CD14-positive monocyte (primary cell): ENCODE measurements around the gene PDE6B. TPM values are rescaled to one million over a fixed set of nuclear protein-coding genes. Genes with fewer than 3 reads are reported as not detected.

Experiments
- DNase-seq, 3 donors: peaks; one replicate each; pipeline ENCODE4 v3.0.0-alpha.2; 2011 to 2022
- H2AFZ ChIP-seq: 2 replicates; pipeline ENCODE4 v1.6.0; 2012; ENCODE audit warnings: mild to moderate bottlenecking, low read depth, low read length, inconsistent platforms; ENCODE audit not compliant: insufficient read depth, poor library complexity, severe bottlenecking
- H3K27ac ChIP-seq, 2 donors: 1 replicate in 1 of 2; 2 replicates in 1 of 2; pipeline ENCODE4 v1.5.1; 2012 to 2013; ENCODE audit warnings: low read length in 2 of 2, control low read depth in 1 of 2, inconsistent platforms in 1 of 2, low read depth in 1 of 2, mild to moderate bottlenecking in 1 of 2
- H3K27me3 ChIP-seq, 2 donors: one replicate each; pipeline versions ENCODE4 v1.6.0 to v1.6.1; 2011 to 2013; ENCODE audit warnings: low read length in 2 of 2; ENCODE audit not compliant: control insufficient read depth in 2 of 2, insufficient read depth in 2 of 2
- H3K36me3 ChIP-seq, 2 donors: replicated peaks in 1 of 2; 1 replicate in 1 of 2; 2 replicates in 1 of 2; pipeline versions ENCODE4 v1.5.1 to v1.6.1; 2012 to 2013; ENCODE audit warnings: low read length in 2 of 2, control low read depth in 1 of 2, inconsistent platforms in 1 of 2, mild to moderate bottlenecking in 1 of 2; ENCODE audit not compliant: insufficient read depth in 2 of 2, control insufficient read depth in 1 of 2
- H3K4me1 ChIP-seq, 2 donors: 1 replicate in 1 of 2; 2 replicates in 1 of 2; pipeline versions ENCODE4 v1.5.1 to v1.6.1; 2012 to 2013; ENCODE audit warnings: low read length in 2 of 2, control low read depth in 1 of 2, inconsistent platforms in 1 of 2, mild to moderate bottlenecking in 1 of 2, moderate library complexity in 1 of 2; ENCODE audit not compliant: insufficient read depth in 2 of 2, control insufficient read depth in 1 of 2
- H3K4me2 ChIP-seq: replicated peaks from 2 replicates; pipeline ENCODE3; 2012; ENCODE audit warnings: low read length, moderate library complexity, mild to moderate bottlenecking; ENCODE audit not compliant: poor library complexity, severe bottlenecking; ENCODE audit errors: extremely low read depth
- H3K4me3 ChIP-seq, 3 experiments: fragments of 200-600 bp in 1 of 3; sonication (generic) in 1 of 3; replicated peaks in 1 of 3; 1 replicate in 2 of 3; 2 replicates in 1 of 3; pipeline ENCODE4 v1.5.1; 2011 to 2013; ENCODE audit warnings: low read length in 3 of 3, mild to moderate bottlenecking in 3 of 3, control low read depth in 2 of 3, low read depth in 2 of 3, inconsistent platforms in 1 of 3, moderate library complexity in 1 of 3
- H3K79me2 ChIP-seq: 2 replicates; pipeline ENCODE4 v1.6.0; 2012; ENCODE audit warnings: mild to moderate bottlenecking, control low read depth, inconsistent platforms, low read length, moderate library complexity; ENCODE audit not compliant: insufficient read depth
- H3K9ac ChIP-seq: 2 replicates; pipeline ENCODE4 v1.6.0; 2017; ENCODE audit warnings: low read length, mild to moderate bottlenecking; ENCODE audit not compliant: insufficient read depth, poor library complexity, severe bottlenecking
- H3K9me3 ChIP-seq, 2 donors: replicated peaks in 1 of 2; 1 replicate in 1 of 2; 2 replicates in 1 of 2; pipeline versions ENCODE4 v1.5.1 to v1.6.1; 2012 to 2013; ENCODE audit warnings: low read length in 2 of 2, control low read depth in 1 of 2; ENCODE audit not compliant: control insufficient read depth in 1 of 2, insufficient read depth in 1 of 2
- H4K20me1 ChIP-seq: 2 replicates; pipeline ENCODE4 v1.6.0; 2012; ENCODE audit warnings: mild to moderate bottlenecking, low read length, control low read depth, moderate library complexity; ENCODE audit not compliant: insufficient read depth
- H3K27ac Mint-ChIP-seq, 7 donors: one replicate each; pipeline ENCODE4 v1.8.0; 2020; ENCODE audit warnings: mild to moderate bottlenecking in 7 of 7, mixed read lengths in 7 of 7, moderate library complexity in 6 of 7, inconsistent platforms in 2 of 7
- H3K27me3 Mint-ChIP-seq, 3 donors: one replicate each; pipeline ENCODE4 v1.8.0; 2021 to 2022; ENCODE audit warnings: low read depth in 3 of 3, mild to moderate bottlenecking in 3 of 3, mixed read lengths in 3 of 3, moderate library complexity in 3 of 3, inconsistent platforms in 1 of 3
- H3K36me3 Mint-ChIP-seq, 2 donors: one replicate each; pipeline ENCODE4 v1.8.0; 2020; ENCODE audit warnings: mixed read lengths in 2 of 2, inconsistent platforms in 1 of 2, mild to moderate bottlenecking in 1 of 2
- H3K4me1 Mint-ChIP-seq: one replicate; pipeline ENCODE4 v1.8.0; 2020; ENCODE audit warnings: mild to moderate bottlenecking, mixed read lengths
- H3K4me3 Mint-ChIP-seq, 2 donors: one replicate each; pipeline ENCODE4 v1.8.0; 2020; ENCODE audit warnings: mild to moderate bottlenecking in 2 of 2, mixed read lengths in 2 of 2, moderate library complexity in 1 of 2
- H3K9me3 Mint-ChIP-seq, 7 donors: one replicate each; pipeline ENCODE4 v1.8.0; 2020 to 2022; ENCODE audit warnings: mixed read lengths in 7 of 7, mild to moderate bottlenecking in 6 of 7, moderate library complexity in 6 of 7, inconsistent platforms in 2 of 7
- WGBS: methylation state at CpG from one replicate; pipeline ENCODE4 v1.1.5; 2013; ENCODE audit warnings: missing lambda C conversion rate; ENCODE audit not compliant: insufficient coverage; 5-methylcytosine and 5-hydroxymethylcytosine counted together
- intact Hi-C, 2 donors: fragments of 100-400 bp; cut with micrococcal nuclease; formaldehyde crosslinking; loops; one replicate each; pipeline versions ENCODE4 v1.15.0 to v1.15.1; 2023
- polyA plus RNA-seq, 3 donors: library from polyadenylated mRNA; depleted of rRNA in 1 of 3; unstranded in 2 of 3; stranded (reverse) in 1 of 3; fragments of 300-500 nt in 2 of 3; fragments of >200 nt in 1 of 3; fragmentation: Illumina TruSeq in 2 of 3; gene quantifications; 1 replicate in 2 of 3; 2 replicates in 1 of 3; pipeline ENCODE4 v1.2.3, GENCODE V29; 2012 to 2021
- TF ChIP-seq, protein P1 (sequence below): fragments of 200-600 bp; IDR thresholded peaks from one replicate; pipeline ENCODE4 v1.8.0; 2022; ENCODE audit warnings: antibody characterized with exemption, mild to moderate bottlenecking

PDE6B gene
- polyA plus RNA-seq, 3 donors, result 3.7 to 6.3 (median 4.6) TPM

DNA sequence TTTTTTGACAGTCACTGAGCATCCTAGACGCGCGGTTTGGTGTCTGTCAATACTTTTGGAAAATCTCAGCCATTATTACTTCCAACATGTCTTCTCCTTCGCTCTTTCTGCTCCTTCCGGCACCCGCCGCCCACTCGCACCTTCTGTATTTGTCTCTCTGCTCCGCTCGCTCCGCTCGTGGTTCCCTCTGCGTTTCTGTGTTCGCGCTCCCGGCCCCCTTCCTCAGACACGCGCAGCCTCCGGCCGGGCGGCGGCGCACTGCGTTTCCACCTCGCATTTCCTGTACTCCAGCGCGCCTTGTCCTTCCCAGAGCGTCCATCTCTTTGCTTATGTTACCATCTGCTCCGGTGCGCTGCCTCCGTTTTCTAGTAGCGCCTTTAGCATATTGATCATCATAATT lies 21.1 kb downstream of the PDE6B start:
- Histone ChIP-seq H3K9ac (no peak overlapping the region), H3K4me2 (no peak overlapping the region), H3K27me3 (peaks cover 0 to 15% of the 10 kb centered on the region in 2 donors), H3K79me2 (no peaks in the 10 kb centered on the region), H3K36me3 (no peaks in the 10 kb centered on the region), H3K27ac (no peak overlapping the region), H4K20me1 (no peaks in the 10 kb centered on the region), H3K4me3 (no peak overlapping the region), H3K9me3 (peaks cover 5 to 21% of the 10 kb centered on the region in 2 donors), H2AFZ (no peak overlapping the region), H3K4me1 (no peaks in the 10 kb centered on the region)
- TF ChIP-seq, protein P1, sequence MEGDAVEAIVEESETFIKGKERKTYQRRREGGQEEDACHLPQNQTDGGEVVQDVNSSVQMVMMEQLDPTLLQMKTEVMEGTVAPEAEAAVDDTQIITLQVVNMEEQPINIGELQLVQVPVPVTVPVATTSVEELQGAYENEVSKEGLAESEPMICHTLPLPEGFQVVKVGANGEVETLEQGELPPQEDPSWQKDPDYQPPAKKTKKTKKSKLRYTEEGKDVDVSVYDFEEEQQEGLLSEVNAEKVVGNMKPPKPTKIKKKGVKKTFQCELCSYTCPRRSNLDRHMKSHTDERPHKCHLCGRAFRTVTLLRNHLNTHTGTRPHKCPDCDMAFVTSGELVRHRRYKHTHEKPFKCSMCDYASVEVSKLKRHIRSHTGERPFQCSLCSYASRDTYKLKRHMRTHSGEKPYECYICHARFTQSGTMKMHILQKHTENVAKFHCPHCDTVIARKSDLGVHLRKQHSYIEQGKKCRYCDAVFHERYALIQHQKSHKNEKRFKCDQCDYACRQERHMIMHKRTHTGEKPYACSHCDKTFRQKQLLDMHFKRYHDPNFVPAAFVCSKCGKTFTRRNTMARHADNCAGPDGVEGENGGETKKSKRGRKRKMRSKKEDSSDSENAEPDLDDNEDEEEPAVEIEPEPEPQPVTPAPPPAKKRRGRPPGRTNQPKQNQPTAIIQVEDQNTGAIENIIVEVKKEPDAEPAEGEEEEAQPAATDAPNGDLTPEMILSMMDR, result no peak
- no peak for DNase-seq
- Mint-ChIP-seq H3K27ac (no peak overlapping the region), H3K4me1 (no peaks in the 10 kb centered on the region), H3K36me3 (no peaks in the 10 kb centered on the region), H3K4me3 (peak overlapping the region in 1 of 2 donors; percentile 65), H3K27me3 (peaks cover 15 to 35% (median 30%) of the 10 kb centered on the region in 3 donors), H3K9me3 (peaks cover 9 to 50% (median 37%) of the 10 kb centered on the region in 7 donors)
- intact Hi-C loops, result no loop called here
- WGBS, result 70% methylated on average over 32 of the region's 32 CpGs

DNA sequence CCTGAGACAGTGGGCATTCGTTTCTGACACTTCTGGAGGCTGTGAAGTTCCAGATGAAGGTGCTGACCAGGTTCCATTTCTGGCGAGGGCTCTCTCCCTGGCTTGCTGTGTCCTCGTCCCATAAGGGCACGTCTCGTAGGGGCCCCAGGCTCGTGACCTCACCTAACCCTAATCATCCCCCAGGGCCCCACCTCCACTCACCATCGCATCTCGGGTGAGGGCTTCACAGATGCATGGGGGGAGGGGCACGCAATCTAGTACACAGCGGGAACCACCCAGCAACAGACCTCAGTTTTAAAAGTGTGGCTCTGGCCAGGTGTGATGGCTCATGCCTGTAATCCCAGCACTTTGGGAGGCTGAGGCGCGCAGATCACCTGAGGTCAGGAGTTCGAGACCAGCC lies 22.1 kb downstream of the PDE6B start:
- H3K36me3 Mint-ChIP-seq, result no peaks in the 10 kb centered on the region
- H3K4me1 Mint-ChIP-seq, result no peaks in the 10 kb centered on the region

More for the DNA sequence above, 22.1 kb downstream of the PDE6B start:
- no peak for DNase-seq
- intact Hi-C loops, result no loop called here
- H3K4me3 ChIP-seq, result no peak overlapping the region
- H3K27ac ChIP-seq, result no peak overlapping the region
- H3K9ac ChIP-seq, result no peak overlapping the region
- Mint-ChIP-seq H3K4me3 (no peak overlapping the region), H3K9me3 (peaks cover 6 to 40% (median 29%) of the 10 kb centered on the region in 7 donors), H3K27ac (no peak overlapping the region), H3K27me3 (peaks cover 21 to 41% (median 37%) of the 10 kb centered on the region in 3 donors)
- no peaks in the 10 kb centered on the region for H3K36me3 ChIP-seq
- peaks cover 0 to 11% of the 10 kb centered on the region in 2 donors for H3K9me3 ChIP-seq
- no peaks in the 10 kb centered on the region for H3K4me1 ChIP-seq
- no peaks in the 10 kb centered on the region for H3K79me2 ChIP-seq
- TF ChIP-seq, protein P1, result no peak
- peaks cover 0 to 20% of the 10 kb centered on the region in 2 donors for H3K27me3 ChIP-seq
- WGBS, result 84% methylated on average over 4 of the region's 13 CpGs
- H2AFZ ChIP-seq, result no peak overlapping the region
- no peak overlapping the region for H3K4me2 ChIP-seq
- H4K20me1 ChIP-seq, result no peaks in the 10 kb centered on the region
